HG03066 (cell line): ENCODE measurements around the gene POFUT1.
"Not testable (repeated sequence)": the region's sequence is repeated elsewhere in the genome, so short reads cannot be mapped to it uniquely, and the experiment has no call there.

ENCODE experiments used
- ATAC-seq: cut with Tn5 transposase; IDR thresholded peaks from one replicate; pipeline ENCODE4 v1.9.1; 2021; ENCODE audit warnings: low read depth; ENCODE audit not compliant: unreplicated experiment

The POFUT1 gene

DNA sequence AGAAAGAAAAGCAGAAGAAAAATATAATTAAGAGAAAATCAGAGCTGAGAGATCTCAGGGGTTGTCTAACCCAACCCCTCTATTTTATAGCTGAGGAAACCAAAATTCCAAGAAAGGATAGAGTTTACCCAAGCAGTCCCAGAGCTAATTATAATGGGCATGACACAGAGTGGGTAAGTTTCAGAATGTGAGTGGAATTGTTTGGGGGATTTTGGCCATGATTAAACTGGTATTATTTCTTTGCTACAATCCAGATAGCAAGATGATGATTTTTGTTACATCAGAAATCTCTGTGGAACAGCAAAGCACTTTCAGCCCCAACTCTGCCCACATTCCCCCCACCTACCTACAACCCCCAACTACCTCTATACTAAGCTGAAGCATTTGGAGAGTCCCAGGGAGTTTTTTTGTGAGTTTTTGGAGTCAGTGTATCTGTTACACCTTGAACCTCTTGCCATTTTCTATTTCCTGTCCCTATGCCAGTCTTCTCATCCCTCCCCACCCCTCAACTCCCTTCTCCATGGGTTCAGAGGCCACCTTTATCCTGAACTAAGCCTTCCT lies 24.7 kb downstream of the POFUT1 start:
- ATAC-seq: no peak

DNA sequence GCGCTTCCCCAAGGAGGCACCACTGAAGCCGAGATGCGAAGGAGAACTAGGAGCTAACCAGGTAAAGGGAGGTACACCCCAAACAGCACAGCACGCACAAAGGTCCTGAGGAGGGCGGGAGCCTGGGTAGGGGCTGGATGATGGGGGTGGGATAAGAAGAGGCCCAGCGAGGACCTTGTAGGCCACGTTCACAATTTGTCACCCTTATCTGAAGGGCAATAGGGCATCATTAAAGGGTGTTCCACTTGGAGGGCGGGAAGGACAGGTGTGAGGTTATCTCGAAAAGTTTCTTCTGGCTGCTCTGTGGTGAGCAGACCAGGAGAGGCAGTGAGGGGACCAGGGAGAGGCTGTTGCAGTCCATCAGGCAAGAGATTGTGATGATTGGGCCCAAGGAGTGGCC lies 25.6 kb downstream of the POFUT1 start:
- ATAC-seq: no peak

DNA sequence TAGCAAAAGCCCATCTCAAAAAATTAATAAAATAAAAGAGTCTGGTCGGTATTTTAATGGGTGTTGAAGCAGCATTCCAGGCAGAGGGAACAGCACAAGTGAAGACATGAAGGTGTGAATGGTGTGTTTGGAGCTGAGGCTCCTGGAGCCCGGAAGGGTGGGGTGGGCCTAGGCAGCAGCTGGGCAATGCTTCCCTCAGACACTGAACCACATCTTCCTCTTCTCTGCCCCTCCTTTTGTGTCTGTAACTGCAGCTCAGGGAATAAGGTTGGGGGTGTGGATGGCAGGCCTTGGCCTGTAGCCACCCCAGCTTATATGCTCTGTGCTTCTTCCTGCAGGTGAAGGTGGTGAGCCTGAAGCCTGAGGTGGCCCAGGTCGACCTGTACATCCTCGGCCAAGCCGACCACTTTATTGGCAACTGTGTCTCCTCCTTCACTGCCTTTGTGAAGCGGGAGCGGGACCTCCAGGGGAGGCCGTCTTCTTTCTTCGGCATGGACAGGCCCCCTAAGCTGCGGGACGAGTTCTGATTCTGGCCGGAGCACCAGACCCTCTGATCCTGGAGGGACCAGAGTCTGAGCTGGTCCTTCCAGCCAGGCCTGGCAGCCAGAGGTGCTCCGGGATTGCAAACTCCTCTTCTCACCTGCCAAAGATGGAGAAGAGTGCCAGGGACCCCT lies 26.6 kb downstream of the POFUT1 start:
- ATAC-seq: no peak

DNA sequence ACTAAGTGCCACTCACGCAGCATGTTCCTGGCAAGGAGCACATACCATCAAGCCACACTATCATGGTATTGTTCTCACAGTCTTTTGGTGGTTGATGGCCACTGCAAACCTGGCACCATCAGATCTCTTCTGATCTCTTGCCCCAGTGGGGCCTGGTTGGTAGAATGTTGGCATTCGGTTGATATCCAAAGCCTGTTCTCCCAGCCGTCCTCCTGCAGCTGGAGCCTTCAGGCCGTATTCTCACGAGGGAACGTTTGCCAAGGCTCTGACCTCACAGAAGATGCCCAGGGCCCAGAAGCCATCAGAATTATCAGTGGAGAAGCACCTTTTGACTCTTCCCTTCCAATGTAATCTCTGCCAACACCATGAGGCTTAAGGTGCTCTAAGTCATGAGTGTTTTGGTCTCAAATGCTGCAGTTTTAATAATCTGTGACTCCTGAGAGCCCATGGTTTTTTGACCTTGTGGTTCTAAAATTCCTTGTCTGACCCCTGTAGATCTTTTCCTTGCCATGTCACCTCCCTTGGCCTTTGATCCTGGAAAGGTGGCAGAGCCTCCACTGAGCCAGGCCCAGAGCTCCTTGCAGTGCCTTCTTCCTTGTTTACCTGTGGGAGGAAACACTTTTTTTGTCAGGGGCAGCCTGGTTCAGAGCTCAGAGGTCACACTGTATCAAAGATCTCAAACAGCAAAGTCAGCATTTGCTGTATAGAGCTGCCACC lies 27.8 kb downstream of the POFUT1 start:
- ATAC-seq: no peak

DNA sequence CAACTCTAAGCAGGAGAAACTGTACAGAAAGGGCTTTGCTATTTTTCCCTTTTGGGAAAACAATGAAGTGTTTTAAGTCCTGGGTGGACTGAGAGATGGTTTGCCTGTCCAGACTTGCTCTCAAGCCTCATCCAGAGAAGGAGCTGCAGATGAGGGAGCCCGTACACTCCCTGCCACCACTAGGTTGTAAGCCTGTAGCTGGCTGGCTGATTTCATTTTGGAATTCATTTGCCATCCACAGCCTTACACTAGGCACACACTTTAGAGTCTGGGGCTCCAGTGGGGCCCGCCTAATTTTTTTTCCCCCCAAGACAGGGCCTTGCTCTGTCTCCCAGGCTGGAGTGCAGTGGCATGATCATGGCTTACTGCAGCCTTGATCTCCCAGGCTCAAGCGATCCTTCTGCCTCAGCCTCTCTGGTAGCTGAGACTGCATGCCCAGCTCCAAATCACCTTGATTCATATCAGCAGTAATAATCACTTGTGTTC lies 28.4 kb downstream of the POFUT1 start:
- no peak for ATAC-seq

DNA sequence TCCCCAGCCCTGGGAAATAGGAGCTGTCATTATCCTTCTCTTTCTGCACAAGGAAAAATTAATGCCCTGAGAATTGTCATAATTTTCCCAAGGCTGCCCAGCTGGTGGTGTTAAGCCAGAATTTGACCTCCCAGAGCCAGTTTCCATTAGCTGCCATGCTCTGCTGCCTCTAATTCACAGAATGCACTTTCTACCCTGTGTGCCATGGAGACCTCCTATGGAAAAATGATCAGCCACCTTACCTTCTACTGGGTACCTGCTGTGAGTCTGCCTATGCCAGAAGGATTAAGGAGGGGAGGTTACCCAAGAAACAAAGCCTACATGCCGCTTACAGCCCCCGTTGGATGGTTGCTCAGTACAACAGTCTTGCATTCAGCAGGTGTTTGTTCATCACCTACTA lies 29.1 kb downstream of the POFUT1 start:
- no peak for ATAC-seq

DNA sequence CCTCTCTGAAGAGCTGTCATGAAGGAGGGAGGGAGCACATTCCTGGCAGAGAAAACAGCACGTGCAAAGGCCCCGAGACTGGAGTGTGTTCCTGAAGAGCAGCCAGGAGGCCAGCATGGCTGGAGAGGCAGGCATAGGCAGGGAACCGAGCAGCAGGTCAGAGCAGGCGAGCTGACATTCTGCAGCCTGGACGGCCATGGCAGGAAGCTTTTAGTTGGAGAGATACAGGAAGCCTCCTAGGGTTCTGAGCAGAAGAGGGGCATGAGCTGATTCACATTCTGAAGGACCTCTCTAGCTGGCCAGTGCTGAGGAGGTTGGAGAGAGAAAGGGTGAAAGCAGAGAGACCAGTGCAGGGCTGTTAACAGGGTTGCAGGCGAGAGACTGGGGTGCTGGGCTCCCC lies 29.7 kb downstream of the POFUT1 start:
- no peak for ATAC-seq

DNA sequence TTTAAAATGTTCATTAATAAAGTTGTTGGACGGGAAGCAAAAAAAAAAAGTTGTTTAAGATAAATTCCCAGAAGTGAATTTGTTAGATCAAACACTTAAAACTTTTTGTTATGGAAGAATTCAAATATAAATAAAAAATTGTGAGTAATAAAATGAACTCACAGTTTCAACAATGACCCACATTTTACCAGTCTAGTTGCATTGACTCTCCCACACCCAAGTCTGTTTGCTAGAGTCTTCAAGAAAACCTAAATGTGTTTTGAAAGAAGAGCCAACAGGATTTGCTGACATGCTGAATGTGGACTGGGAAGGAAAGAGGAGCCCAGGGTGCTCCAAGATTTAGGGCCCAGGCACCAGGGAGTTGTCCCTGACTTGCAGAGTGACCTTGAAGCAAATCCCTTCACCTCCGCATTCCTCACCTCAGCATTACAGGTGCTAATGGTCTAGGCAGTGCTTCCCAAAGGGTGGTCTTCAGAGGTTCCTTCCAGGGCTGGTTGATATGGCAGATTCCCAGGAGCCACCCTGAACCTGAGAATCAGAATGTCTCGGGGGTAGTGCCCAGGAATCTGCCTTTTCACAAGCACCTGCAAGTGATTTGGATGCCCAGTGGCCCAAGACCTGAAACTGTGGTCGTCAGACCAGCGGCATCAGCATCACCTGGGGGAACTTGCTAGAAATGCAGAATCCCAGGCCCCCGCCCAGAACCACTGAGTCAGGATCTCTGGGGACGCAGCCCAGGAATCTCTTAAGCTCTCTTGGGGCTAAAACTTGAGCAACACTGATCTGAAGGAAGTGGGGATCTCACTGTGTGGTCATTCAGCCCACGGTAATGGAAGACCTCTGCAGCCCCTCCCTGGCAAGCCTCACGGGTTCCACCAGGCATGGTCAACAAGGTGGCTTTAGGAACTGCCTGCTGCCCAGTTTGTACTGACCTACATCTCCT lies 31.1 kb downstream of the POFUT1 start:
- ATAC-seq: no peak

DNA sequence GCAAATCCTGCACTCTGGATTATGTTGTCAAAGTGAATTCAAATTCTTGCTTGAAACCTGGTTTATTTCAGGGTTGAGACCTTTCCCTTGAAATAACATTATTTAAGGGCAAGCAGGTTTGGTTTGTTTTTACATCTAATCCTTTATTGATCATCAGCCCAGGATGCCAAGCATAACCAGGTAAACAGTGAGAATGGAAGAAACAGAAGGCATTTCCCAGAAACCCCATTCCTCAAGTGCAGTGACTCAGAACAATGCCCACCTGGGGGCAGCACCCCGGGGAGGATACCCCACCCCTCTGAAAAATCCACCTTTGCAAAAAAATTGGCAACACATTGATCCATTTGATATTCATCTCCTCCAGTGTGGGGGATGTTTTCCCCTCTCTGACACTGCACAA lies 32.5 kb downstream of the POFUT1 start:
- no peak for ATAC-seq

DNA sequence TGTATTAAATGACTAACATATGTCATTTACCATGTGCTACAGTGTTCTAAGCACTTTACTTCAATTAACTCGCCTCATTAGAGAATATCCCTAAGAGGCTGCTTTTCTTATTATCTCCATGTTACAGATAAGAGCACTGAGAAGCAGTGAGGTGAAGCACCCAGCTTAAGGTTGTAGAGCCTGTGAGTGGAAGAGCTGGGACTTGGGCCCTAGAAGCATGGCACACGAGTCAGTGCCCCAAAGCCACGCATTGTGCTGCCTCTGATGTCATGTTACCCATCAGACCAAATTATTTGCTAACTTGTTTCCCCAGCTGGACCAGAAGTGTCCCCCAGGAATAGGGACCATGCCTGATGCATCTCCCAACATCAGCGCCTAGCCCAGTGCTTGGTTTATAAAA lies 34.1 kb downstream of the POFUT1 start:
- no peak for ATAC-seq

DNA sequence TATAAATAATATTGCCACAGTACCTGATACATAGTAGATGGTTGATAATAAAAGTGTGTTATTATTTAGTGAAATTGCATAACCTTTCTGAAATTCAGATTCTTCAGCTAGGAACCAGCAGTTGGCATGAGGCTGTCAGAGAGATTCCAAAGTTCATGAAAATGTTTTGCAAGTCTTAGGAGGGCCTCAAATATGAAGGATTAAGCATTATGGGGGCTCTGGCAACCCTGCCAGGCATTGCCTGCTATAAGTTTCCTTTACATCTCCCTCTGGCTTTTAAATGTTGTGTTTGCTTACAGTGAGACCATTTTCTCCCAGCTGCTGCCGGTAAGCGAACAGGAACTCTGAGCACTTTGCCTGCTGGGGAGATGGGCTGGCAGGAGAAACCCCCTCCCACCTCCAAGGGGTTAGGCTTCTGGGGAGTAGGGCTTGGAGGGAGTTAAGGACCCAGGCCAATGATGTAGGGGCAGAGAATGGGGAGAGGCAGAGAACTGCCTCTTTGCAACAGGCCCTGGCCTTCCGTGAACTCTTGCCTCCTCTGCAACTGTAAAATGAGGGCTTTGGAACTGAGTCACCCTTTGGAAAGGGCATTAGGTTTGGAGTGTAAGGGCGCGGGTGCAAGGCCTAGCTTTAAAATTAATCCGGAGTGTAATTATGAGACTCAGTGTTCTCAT lies 36.6 kb downstream of the POFUT1 start:
- ATAC-seq: no peak

DNA sequence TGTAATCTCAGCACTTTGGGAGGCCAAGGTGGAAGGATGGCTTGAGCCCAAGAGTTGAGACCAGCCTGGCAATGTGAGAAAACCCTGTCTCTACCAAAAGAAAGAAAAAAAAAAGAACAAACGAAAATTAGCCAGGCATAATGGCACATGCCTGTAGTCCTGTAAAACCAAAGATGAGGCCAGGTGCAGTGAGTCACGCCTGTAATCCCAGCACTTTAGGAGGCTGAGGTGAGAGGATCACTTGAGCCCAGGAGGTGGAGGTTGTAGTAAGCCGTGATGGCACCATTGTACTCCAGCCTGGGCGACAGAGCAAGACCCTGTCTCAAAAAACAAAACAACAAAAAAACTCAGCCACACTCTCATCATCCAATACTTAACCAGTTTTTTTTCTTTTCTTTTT lies 37.3 kb downstream of the POFUT1 start:
- no peak for ATAC-seq

DNA sequence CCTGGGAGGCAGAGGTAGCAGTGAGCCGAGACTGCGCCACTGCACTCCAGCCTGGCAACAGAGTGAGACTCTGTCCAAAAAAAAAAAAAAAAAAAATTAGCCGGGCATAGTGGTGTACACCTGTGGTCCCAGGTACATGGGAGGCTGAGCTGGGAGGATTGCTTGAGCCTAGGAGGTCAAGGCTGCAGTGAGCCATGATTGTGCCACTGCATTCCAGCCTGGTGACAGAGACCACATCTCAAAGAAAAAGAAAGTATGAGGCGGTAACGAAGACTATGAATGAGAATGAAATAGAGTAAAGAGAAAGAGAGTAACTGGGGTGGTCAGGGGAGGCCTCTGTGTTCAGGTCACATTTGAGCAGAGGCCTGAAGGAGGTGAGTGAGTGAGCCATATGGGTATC lies 38.5 kb downstream of the POFUT1 start:
- ATAC-seq: not testable (repeated sequence)

DNA sequence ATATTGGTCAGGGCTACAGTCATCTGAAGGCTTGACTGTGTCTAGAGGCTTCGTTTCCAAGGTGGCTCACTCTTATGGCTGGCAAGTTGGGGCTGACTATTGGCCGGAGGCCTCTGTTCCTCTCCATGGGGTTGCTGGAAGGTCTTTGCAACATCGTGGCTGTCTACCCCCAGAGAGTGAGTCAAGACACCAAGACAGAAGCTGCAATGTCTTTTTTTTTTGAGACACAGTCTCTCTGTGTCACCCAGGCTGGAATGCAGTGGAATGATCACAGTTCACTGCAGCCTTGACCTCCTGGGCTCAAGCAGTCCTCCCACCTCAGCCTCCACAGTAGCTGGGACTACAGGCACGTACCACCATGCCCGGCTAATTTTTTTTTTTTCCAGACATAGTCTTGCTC lies 40.4 kb downstream of the POFUT1 start:
- ATAC-seq: no peak

DNA sequence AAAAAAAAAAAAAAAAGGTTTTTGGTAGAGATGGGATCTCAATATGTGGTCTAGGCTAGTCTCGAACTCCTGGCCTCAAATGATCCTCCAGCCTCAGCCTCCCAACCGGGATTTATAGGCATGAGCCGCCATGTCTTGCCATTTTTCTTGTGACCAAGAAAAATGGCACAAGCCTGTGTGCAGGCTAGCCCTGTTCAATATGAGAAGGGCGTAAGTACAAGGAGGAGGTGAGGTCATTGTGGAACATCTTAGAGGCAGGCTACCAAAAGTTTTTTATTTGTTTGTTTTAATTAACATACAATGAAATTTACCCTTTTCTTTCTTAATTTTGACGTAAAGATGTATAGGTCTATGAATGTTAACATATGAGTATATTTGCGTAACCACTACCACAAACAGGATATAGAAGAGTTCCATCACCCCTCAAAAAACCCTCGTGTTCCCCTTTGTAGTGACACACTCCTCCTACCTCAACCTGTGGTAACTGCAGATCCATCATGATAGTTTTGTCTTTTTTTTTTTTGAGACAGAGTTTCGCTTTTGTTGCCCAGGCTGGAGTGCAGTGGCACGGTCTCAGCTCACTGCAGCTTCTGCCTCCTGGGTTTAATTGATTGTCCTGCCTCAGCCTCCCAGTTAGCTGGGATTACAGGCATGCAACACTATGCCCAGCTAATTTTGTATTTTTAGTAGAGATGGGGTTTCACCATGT lies 41.5 kb downstream of the POFUT1 start:
- ATAC-seq: no peak

DNA sequence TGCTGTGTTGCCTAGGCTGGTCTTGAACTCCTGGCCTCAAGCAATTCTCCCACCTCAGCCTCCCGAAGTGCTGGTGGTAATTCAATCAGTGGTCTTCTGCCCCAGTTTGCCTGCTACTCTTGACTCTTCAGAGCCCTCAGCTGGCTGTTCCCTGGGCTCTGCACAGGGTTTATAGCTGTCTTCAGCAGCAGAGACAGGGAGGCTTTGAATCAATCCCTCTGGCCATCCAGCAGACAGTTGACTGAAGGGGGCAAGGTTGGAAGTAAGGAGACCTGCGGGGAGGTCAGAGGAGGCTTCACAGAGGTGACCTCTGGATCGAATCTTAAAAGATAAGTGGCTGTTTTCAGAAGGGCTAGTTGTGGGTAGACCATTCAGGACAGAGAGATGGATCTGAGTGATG lies 43.8 kb downstream of the POFUT1 start:
- ATAC-seq: no peak

DNA sequence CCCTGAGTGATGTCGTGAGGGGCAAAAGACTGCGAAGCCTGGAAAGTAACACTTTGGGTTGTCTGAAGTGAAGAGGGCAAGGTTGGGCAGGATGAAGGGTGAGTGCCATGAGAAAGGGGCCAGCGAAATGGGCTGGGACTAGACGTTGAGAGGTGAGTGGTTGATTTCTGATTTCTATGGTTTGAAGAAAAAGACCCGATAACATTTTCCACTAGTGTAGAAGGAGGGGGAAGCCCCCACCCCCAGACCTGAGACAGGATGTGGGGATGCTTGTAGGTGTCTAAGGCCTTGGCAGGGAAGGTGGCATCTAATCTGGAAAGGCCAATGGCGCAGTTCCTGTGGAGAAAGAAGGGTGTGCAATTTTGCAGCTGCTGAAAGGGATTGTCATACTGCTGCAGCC lies 44.5 kb downstream of the POFUT1 start:
- no peak for ATAC-seq

DNA sequence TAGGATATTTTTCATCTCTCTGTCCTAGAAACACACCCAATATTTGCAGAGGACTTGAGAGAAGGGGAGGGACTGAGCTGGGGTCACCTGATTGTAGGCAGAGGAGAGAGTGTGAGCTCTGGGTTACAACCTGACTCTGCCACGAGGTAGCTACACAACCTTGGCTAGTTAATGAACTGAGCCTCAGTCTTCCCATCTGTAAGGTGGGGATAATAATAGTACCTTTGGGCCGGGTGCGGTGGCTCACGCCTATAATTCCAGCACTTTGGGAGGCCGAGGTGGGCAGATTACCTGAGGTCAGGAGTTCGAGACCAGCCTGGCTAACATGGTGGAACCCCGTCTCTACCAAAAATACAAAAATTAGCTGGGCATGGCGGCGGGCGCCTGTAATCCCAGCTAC lies 53.3 kb downstream of the POFUT1 start:
- not testable (repeated sequence) for ATAC-seq

DNA sequence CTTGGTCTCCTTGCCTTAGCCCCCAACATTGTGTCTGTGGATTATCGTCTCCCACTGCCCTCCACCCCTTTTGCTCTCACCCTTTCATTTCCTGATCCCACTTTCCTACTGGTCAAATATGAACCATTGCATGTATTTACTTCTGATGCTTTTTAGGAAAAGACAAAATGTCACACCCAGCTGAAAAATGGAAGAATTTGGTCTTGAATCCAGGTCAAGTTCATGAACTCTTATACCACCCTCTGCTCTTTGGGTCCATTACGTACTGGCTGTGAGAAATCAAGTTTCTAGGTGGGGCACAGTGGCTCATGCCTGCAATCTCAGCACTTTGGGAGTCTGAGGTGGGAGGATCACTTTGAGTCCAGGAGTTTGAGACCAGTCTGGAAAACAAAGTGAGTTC lies 54.0 kb downstream of the POFUT1 start:
- ATAC-seq: no peak
